ENCODE measurements around the gene SERPINB6. TPM values are rescaled to one million over a fixed set of nuclear protein-coding genes. Genes with fewer than 3 reads are reported as not detected.
A peak's percentile ranks its signal among the peaks of the same experiment; 100 is the strongest.

The SERPINB6 gene
- total RNA-seq, 4 donors from 2014 or later: 130 to 185 (median 155) TPM

DNA sequence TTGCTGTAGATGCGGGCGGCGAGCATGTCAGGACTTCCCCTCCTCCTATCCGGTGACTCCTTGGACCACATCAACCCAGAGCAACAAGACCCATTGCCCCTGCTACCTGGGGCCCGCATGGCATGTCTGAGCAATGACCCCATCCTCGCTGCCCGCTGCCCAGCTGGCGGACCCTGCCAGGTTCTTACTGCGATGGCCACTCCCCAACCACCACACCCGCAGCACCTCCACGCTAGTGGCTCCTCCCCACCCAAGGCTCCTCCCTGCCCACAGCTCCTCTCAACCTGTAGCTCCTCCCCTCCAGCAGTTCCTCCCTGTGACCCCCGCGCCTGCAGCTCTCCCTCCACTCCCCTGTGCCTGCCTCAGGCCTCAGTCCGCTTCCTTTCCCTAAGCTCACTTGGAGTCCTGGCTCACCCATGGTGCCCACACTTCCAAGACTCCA lies 50.7 kb downstream of the SERPINB6 start:
- Histone ChIP-seq H3K4me1 (peaks cover 0 to 38% (median 7%) of the 10 kb centered on the region in 4 donors), H3K27me3 (no peaks in the 10 kb centered on the region), H3K9me3 (no peaks in the 10 kb centered on the region), H3K36me3 (no peaks in the 10 kb centered on the region), H3K4me3 (no peak overlapping the region), H3K27ac (peak overlapping the region; percentile 15 to 80 (median 51))
- WGBS, 2 donors: 97% methylated on average over 14 of the region's 14 CpGs
- TF ChIP-seq, protein P1, sequence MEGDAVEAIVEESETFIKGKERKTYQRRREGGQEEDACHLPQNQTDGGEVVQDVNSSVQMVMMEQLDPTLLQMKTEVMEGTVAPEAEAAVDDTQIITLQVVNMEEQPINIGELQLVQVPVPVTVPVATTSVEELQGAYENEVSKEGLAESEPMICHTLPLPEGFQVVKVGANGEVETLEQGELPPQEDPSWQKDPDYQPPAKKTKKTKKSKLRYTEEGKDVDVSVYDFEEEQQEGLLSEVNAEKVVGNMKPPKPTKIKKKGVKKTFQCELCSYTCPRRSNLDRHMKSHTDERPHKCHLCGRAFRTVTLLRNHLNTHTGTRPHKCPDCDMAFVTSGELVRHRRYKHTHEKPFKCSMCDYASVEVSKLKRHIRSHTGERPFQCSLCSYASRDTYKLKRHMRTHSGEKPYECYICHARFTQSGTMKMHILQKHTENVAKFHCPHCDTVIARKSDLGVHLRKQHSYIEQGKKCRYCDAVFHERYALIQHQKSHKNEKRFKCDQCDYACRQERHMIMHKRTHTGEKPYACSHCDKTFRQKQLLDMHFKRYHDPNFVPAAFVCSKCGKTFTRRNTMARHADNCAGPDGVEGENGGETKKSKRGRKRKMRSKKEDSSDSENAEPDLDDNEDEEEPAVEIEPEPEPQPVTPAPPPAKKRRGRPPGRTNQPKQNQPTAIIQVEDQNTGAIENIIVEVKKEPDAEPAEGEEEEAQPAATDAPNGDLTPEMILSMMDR (IDR thresholded peaks at IDR 0.05): no peak
- TF ChIP-seq EP300 (IDR thresholded peaks at IDR 0.05) (no peak), POLR2A (IDR thresholded peaks at IDR 0.05) (no peak)
- no peak for DNase-seq (ENCODE audit: low spot score in 2 of 2)

GRCh38 chr6:2919886-2920285 lies 51.5 kb downstream of the SERPINB6 start:
- H3K27ac ChIP-seq: no peak overlapping the region
- DNase-seq (ENCODE audit: low spot score in 2 of 2): no peak
- H3K4me1 ChIP-seq: peaks cover 0 to 41% (median 7%) of the 10 kb centered on the region in 4 donors
- no peaks in the 10 kb centered on the region for H3K27me3 ChIP-seq
- WGBS, 2 donors: 96% methylated on average over 6 of the region's 6 CpGs
- no peaks in the 10 kb centered on the region for H3K36me3 ChIP-seq
- no peak overlapping the region for H3K4me3 ChIP-seq
- TF ChIP-seq POLR2A (IDR thresholded peaks at IDR 0.05): no peak
- TF ChIP-seq, protein P1 (IDR thresholded peaks at IDR 0.05): no peak
- no peak for TF ChIP-seq EP300 (IDR thresholded peaks at IDR 0.05)
- no peaks in the 10 kb centered on the region for H3K9me3 ChIP-seq

- 64 to 78% methylated on average over 4 of the region's 4 CpGs for WGBS, 2 donors
- DNase-seq (ENCODE audit: low spot score in 2 of 2): no peak
- H3K4me3 ChIP-seq: no peak overlapping the region
- TF ChIP-seq EP300 (IDR thresholded peaks at IDR 0.05): no peak
- no peak for TF ChIP-seq POLR2A (IDR thresholded peaks at IDR 0.05)
- TF ChIP-seq, protein P1 (IDR thresholded peaks at IDR 0.05): no peak
- H3K27ac ChIP-seq: no peak overlapping the region
- H3K36me3 ChIP-seq: no peaks in the 10 kb centered on the region
- H3K9me3 ChIP-seq: no peaks in the 10 kb centered on the region
- no peaks in the 10 kb centered on the region for H3K27me3 ChIP-seq
- H3K4me1 ChIP-seq: peaks cover 0 to 41% (median 7%) of the 10 kb centered on the region in 4 donors
Observed at GRCh38 chr6:2919401-2919800, 52.0 kb downstream of the SERPINB6 start.

DNA sequence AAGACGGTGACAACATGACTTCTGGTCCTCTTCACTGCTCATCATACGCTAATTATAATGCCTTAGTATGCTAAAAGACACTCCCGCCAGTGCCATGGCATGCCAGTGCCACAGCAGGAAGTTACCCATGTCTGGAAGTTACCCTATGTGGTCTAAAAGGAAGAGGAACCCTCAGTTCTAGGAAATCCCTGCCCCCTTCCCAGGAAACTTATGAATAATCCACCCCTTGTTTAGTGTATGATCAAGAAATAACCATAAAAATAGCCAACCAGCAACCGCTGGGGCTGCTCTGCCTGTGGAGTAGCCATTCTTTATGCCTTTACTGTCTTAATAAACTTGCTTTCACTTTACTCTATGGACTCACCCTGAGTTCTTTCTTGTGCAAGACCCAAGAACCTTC lies 52.4 kb downstream of the SERPINB6 start:
- TF ChIP-seq EP300 (IDR thresholded peaks at IDR 0.05): no peak
- Histone ChIP-seq H3K27me3 (no peaks in the 10 kb centered on the region), H3K4me3 (no peak overlapping the region), H3K9me3 (no peaks in the 10 kb centered on the region), H3K36me3 (no peaks in the 10 kb centered on the region), H3K27ac (peak overlapping the region in 1 of 4 donors; percentile 5), H3K4me1 (peaks cover 0 to 41% (median 7%) of the 10 kb centered on the region in 4 donors)
- DNase-seq (ENCODE audit: low spot score in 2 of 2): no peak
- 82 to 89% methylated on average over 4 of the region's 4 CpGs for WGBS, 2 donors

DNA sequence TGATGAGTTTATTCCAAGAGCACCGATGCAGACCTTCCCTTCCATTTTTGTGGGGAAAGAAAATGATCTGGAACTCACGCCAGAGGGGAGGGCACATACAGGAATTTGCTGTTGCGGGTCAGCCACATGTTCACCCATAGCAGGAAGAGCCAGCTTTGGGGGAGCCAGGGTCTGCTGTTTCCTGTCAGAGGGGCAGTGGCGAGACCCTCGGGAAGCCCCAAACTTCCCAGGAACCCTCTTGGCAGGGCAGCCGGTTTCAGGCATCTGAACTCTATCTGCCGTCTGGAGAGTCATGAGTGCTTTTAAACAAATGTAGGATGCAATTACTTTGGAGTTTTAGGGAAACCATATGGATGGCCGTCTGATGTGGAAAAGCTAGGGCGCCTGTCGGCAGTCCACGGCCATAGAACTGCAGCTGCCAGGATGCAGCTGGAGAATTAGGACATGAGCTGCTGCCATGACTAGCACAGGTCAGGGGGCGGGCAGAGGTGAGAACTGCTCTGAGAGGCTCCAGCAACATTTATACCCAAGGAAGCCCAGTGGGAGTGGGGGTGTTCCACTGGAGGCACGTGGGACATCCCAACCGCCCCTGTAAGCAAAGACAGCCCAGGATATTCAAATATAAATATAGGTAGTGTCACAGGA lies 53.4 kb downstream of the SERPINB6 start:
- no peak for DNase-seq (ENCODE audit: low spot score in 2 of 2)
- Histone ChIP-seq H3K4me1 (peaks cover 0 to 41% (median 7%) of the 10 kb centered on the region in 4 donors), H3K27me3 (no peaks in the 10 kb centered on the region), H3K36me3 (no peaks in the 10 kb centered on the region), H3K9me3 (no peaks in the 10 kb centered on the region), H3K4me3 (no peak overlapping the region), H3K27ac (peak overlapping the region in 2 of 4 donors; percentile 0 to 67)
- TF ChIP-seq EP300 (IDR thresholded peaks at IDR 0.05) (no peak), POLR2A (IDR thresholded peaks at IDR 0.05) (no peak)
- TF ChIP-seq, protein P1 (IDR thresholded peaks at IDR 0.05): no peak
- 72 to 82% methylated on average over 14 of the region's 14 CpGs for WGBS, 2 donors

Measured in tibial nerve (tissue), 4 donors.